Thyroid gland (tissue), 4 donors: ENCODE data around the gene MRPS18C.

Source experiments
- CTCF ChIP-seq, 6 experiments: fragments of 200-600 bp in 3 of 6; fragments of 450-650 bp in 3 of 6; sonication (generic) in 3 of 6; IDR thresholded peaks; one replicate each; pipeline ENCODE4 v1.5.1; 2016 to 2019; ENCODE audit warnings: antibody characterized with exemption in 6 of 6, mild to moderate bottlenecking in 2 of 6, inconsistent platforms in 1 of 6, moderate library complexity in 1 of 6
- POLR2A ChIP-seq, 2 donors: fragments of 450-650 bp; IDR thresholded peaks; one replicate each; pipeline ENCODE4 v1.6.1; 2017; ENCODE audit warnings: antibody characterized with exemption in 2 of 2, mild to moderate bottlenecking in 2 of 2, moderate library complexity in 1 of 2

GRCh38 chr4:83449009-83449408, 6.8 kb upstream of the MRPS18C start:
- TF ChIP-seq CTCF (IDR thresholded peaks at IDR 0.05), result no peak
- no peak for TF ChIP-seq POLR2A (IDR thresholded peaks at IDR 0.05)
